ENCODE results near the gene FAM210A. TPM values are rescaled to one million over a fixed set of nuclear protein-coding genes. Genes with fewer than 3 reads are reported as not detected.

FAM210A gene
- total and polyA plus RNA-seq, 7 donors = 11.4 to 45.8 (median 28.8) TPM

DNA sequence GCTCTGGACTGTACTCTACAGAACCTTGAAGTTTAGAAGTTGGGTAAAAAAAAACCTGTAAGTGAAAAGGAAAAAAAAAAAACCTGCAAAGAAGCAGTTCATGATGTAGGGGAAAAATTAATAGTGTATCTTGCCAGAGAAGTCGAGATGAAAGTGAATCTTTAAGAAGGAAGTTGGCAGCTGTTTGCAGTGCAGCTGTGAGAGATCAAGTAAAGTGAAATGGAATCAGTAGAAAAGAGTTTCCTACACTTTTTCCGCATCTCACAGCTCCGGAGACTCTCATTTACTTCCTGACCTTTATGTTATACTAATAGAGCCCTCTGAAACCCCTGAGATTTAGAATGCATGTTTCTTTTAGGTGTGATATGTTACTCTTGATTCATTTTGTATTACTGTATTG is 19.3 kb upstream of the FAM210A start:
- H3K4me3 ChIP-seq = no peak overlapping the region
- TF ChIP-seq, protein P1, sequence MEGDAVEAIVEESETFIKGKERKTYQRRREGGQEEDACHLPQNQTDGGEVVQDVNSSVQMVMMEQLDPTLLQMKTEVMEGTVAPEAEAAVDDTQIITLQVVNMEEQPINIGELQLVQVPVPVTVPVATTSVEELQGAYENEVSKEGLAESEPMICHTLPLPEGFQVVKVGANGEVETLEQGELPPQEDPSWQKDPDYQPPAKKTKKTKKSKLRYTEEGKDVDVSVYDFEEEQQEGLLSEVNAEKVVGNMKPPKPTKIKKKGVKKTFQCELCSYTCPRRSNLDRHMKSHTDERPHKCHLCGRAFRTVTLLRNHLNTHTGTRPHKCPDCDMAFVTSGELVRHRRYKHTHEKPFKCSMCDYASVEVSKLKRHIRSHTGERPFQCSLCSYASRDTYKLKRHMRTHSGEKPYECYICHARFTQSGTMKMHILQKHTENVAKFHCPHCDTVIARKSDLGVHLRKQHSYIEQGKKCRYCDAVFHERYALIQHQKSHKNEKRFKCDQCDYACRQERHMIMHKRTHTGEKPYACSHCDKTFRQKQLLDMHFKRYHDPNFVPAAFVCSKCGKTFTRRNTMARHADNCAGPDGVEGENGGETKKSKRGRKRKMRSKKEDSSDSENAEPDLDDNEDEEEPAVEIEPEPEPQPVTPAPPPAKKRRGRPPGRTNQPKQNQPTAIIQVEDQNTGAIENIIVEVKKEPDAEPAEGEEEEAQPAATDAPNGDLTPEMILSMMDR (IDR thresholded peaks at IDR 0.05) = no peak
- H3K4me1 ChIP-seq = no peaks in the 10 kb centered on the region
- 37 to 43% (median 38%) methylated on average over 3 of the region's 3 CpGs for WGBS, 3 donors
- DNase-seq (no peak), ATAC-seq (no peak)
- no peaks in the 10 kb centered on the region for H3K27me3 ChIP-seq (ENCODE audit: insufficient read depth in 3 of 3, low read length in 2 of 3)
- H3K36me3 ChIP-seq (ENCODE audit: insufficient read depth in 1 of 2, low read depth in 1 of 2) = peaks cover 8 to 99% of the 10 kb centered on the region in 2 donors
- intact Hi-C loops (cut with DNase I) = no loop called here
- no peaks in the 10 kb centered on the region for H3K9me3 ChIP-seq
- H3K27ac ChIP-seq = no peak overlapping the region

DNA sequence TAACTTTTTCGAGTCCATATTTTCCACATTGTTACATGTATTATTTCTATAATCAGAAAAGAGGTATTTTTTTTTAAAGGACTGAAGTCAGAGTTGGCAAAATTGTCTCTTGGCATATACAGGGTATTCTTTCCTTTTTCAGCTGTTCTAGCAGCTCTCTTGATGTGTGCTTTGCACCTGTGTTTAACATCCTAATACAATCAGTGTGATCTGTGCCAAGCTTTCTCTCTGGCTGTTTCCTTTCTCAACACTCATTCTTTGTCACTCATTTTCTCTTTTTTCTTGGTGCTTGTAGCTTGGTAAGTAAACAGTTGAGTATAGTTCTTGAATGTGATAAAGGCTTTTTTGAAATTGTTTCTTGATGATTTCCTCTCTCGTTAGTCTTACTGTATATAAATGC is 9.3 kb upstream of the FAM210A start:
- intact Hi-C loops (cut with DNase I) = no loop called here
- DNase-seq = no peak

DNA sequence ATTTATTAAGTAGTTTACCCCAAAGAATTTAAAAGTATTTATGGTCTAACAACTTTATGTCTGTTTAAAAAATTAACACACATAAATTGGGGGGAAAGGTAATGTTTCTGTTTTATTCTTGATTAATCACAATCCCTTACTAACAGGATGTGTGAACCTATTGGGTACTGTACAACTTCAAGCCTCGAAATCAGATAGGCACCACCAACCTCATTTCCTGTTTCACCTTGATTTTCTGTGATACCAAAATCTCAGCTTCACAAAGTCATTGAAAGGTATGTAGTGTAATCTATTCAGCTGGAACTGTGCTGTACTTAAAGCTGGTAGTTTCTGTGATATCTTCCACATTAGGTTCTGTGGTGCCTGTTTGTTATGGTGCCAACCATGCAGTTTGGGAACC is 4.1 kb upstream of the FAM210A start:
- peaks cover 2 to 40% of the 10 kb centered on the region in 2 donors for H3K36me3 ChIP-seq (ENCODE audit: insufficient read depth in 1 of 2, low read depth in 1 of 2)
- no peak for ATAC-seq
- H3K4me3 ChIP-seq = no peak overlapping the region
- TF ChIP-seq, protein P1 (IDR thresholded peaks at IDR 0.05) = no peak
- H3K27me3 ChIP-seq (ENCODE audit: insufficient read depth in 3 of 3, low read length in 2 of 3) = no peaks in the 10 kb centered on the region
- no peak overlapping the region for H3K27ac ChIP-seq
- H3K9me3 ChIP-seq = no peaks in the 10 kb centered on the region
- DNase-seq = no peak
- WGBS, 3 donors = 79 to 90% (median 80%) methylated on average over 1 of the region's 1 CpG
- intact Hi-C loops (cut with DNase I) = no loop called here
- peaks cover 24% of the 10 kb centered on the region for H3K4me1 ChIP-seq

More for the DNA sequence above, 9.3 kb upstream of the FAM210A start:
- WGBS, 3 donors = 75 to 81% (median 76%) methylated on average over 2 of the region's 2 CpGs
- no peak for ATAC-seq
- H3K36me3 ChIP-seq (ENCODE audit: insufficient read depth in 1 of 2, low read depth in 1 of 2) = peaks cover 2 to 92% of the 10 kb centered on the region in 2 donors
- H3K27ac ChIP-seq = no peak overlapping the region
- no peaks in the 10 kb centered on the region for H3K9me3 ChIP-seq
- H3K4me3 ChIP-seq = no peak overlapping the region
- H3K4me1 ChIP-seq = peaks cover 8% of the 10 kb centered on the region
- TF ChIP-seq, protein P1 (IDR thresholded peaks at IDR 0.05) = no peak
- no peaks in the 10 kb centered on the region for H3K27me3 ChIP-seq (ENCODE audit: insufficient read depth in 3 of 3, low read length in 2 of 3)

DNA sequence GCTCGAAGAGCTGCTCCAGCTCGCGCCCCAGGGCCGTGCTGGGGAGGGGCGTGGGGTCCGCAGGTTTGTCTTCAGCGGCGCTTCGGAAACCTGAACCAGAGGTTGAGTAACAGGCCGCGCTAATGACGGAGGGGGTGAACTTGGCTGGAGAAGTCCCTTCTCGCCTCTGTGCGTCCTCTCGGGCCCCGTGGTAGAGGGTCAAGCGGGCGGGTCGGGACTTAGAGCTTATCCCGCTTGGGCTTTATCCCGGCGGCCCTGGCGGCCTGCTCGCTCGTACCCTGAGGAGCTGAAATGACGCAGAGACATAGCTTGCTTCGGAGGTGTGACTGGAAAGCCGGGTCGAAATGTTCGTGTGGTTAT is 594 bp upstream of the FAM210A start:
- intact Hi-C loops (cut with DNase I) = loop anchor here (5.0 to 10.0 kb wide), 2 partner anchors 170 to 172 kb away; no protein-coding TSS in a partner anchor
- TF ChIP-seq, protein P1 (IDR thresholded peaks at IDR 0.05) = no peak
- WGBS, 3 donors = 0 to 1% (median 1%) methylated on average over 30 of the region's 30 CpGs
- Histone ChIP-seq H3K27me3 (ENCODE audit: insufficient read depth in 3 of 3, low read length in 2 of 3) (no peaks in the 10 kb centered on the region), H3K9me3 (no peaks in the 10 kb centered on the region), H3K4me1 (peaks cover 23% of the 10 kb centered on the region), H3K4me3 (peak overlapping the region; percentile 98), H3K27ac (peak overlapping the region; percentile 100), H3K36me3 (ENCODE audit: insufficient read depth in 1 of 2, low read depth in 1 of 2) (peaks cover 0 to 8% of the 10 kb centered on the region in 2 donors)
- DNase-seq = peak; percentile 59 to 84
- peak; percentile 69 to 82 (median 78) for ATAC-seq
